HEK293 (cell line): ENCODE results near the gene PLA2G4B.

Experiments used
- CTCF ChIA-PET: fragments of 350-600 bp; formaldehyde crosslinking; extraction: SDS; loops from one replicate; lab custom pipeline; 2021; ENCODE audit warnings: antibody characterized with exemption; lab: Yijun Ruan, JAX
- POLR2A ChIA-PET: fragments of 300-600 bp; formaldehyde crosslinking; extraction: SDS; loops from one replicate; lab custom pipeline; 2020; ENCODE audit warnings: antibody characterized with exemption, inconsistent platforms; lab: Yijun Ruan, JAX
- H3K27ac ChIP-seq: fragments of 200-500 bp; sonication (Bioruptor generic); 2 replicates; pipeline ENCODE4 v1.5.1; 2014; ENCODE audit warnings: low read depth, low read length, control low read depth, inconsistent platforms; ENCODE audit errors: extremely low read depth
- H3K36me3 ChIP-seq, 2 experiments: fragments of 200-500 bp in 1 of 2; sonication (Bioruptor generic) in 1 of 2; 1 replicate in 1 of 2; 2 replicates in 1 of 2; pipeline ENCODE4 v1.5.1; 2014 to 2017; ENCODE audit warnings: inconsistent platforms in 2 of 2, low read length in 2 of 2; ENCODE audit not compliant: control insufficient read depth in 2 of 2, insufficient read depth in 1 of 2
- H3K4me1 ChIP-seq: fragments of 200-500 bp; sonication (Bioruptor generic); 2 replicates; pipeline ENCODE4 v1.5.1; 2014; ENCODE audit warnings: mild to moderate bottlenecking, low read length, inconsistent platforms; ENCODE audit not compliant: control insufficient read depth, insufficient read depth
- H3K4me3 ChIP-seq: 2 replicates; pipeline ENCODE4 v1.5.1; 2011; ENCODE audit warnings: low read depth, mild to moderate bottlenecking, control low read depth, low read length, moderate library complexity
- H3K9me3 ChIP-seq: fragments of 200-500 bp; sonication (Bioruptor generic); 2 replicates; pipeline ENCODE4 v1.5.1; 2014; ENCODE audit warnings: low read depth, low read length, inconsistent platforms; ENCODE audit not compliant: control insufficient read depth, insufficient read depth
- ELK4 ChIP-seq: IDR thresholded peaks from 2 replicates; pipeline ENCODE4 v1.6.1; 2011; ENCODE audit warnings: mild to moderate bottlenecking, low read depth, low read length, borderline replicate concordance
- PATZ1 ChIP-seq: fragments of 450-650 bp; formaldehyde crosslinking; IDR thresholded peaks from 2 replicates; pipeline ENCODE4 v1.5.1; 2016; ENCODE audit warnings: missing biosample characterization, missing genetic modification characterization
- PRDM4 ChIP-seq: fragments of 450-650 bp; formaldehyde crosslinking; IDR thresholded peaks from 2 replicates; pipeline ENCODE4 v1.5.1; 2017; ENCODE audit warnings: missing biosample characterization, missing genetic modification characterization
- PRDM6 ChIP-seq: fragments of 450-650 bp; formaldehyde crosslinking; IDR thresholded peaks from 2 replicates; pipeline ENCODE4 v1.5.1; 2017; ENCODE audit warnings: missing biosample characterization, missing genetic modification characterization
- ZBTB26 ChIP-seq: fragments of 450-650 bp; formaldehyde crosslinking; optimal IDR thresholded peaks from 2 replicates; pipeline ENCODE3; 2016; ENCODE audit warnings: missing biosample characterization, mild to moderate bottlenecking, missing genetic modification characterization
- ZNF24 ChIP-seq: fragments of 450-650 bp; formaldehyde crosslinking; IDR thresholded peaks from 2 replicates; pipeline ENCODE4 v1.5.1; 2016; ENCODE audit warnings: missing biosample characterization, missing genetic modification characterization
- ZNF530 ChIP-seq: fragments of 450-650 bp; formaldehyde crosslinking; IDR thresholded peaks from 2 replicates; pipeline ENCODE4 v1.5.1; 2016; ENCODE audit warnings: low read depth, missing biosample characterization, missing genetic modification characterization
- ZNF560 ChIP-seq: fragments of 450-650 bp; formaldehyde crosslinking; IDR thresholded peaks from 2 replicates; pipeline ENCODE4 v1.5.1; 2017; ENCODE audit warnings: missing biosample characterization, missing genetic modification characterization, borderline replicate concordance
- ZSCAN16 ChIP-seq: fragments of 450-650 bp; formaldehyde crosslinking; IDR thresholded peaks from 2 replicates; pipeline ENCODE4 v1.5.1; 2016; ENCODE audit warnings: missing biosample characterization, missing genetic modification characterization

PLA2G4B gene

GRCh38 chr15:41886741-41887140 is 48.1 kb downstream of the PLA2G4B start:
- Histone ChIP-seq H3K4me1 (no peaks in the 10 kb centered on the region), H3K4me3 (no peak overlapping the region), H3K27ac (no peak overlapping the region)
- POLR2A ChIA-PET: no interaction called here
- no peak for TF ChIP-seq PATZ1
- no peak for TF ChIP-seq ZNF530 (tag by site-specific recombination)
- no peak for TF ChIP-seq ZBTB26 (tag by site-specific recombination)
- TF ChIP-seq PRDM6 (tag by site-specific recombination): no peak
- no peak for TF ChIP-seq ELK4
- no peak for TF ChIP-seq ZNF24 (tag by site-specific recombination)
- TF ChIP-seq, all 188 proteins: peak for 0
- H3K36me3 ChIP-seq: no peaks in the 10 kb centered on the region
- H3K9me3 ChIP-seq: no peaks in the 10 kb centered on the region
- CTCF ChIA-PET: interaction anchor here (0.6 kb wide), 1 partner anchor 251 kb away, joined by 3 read pairs; no protein-coding TSS in a partner anchor

GRCh38 chr15:41887161-41887560 is 48.5 kb downstream of the PLA2G4B start:
- Histone ChIP-seq H3K4me3 (no peak overlapping the region), H3K9me3 (no peaks in the 10 kb centered on the region), H3K36me3 (no peaks in the 10 kb centered on the region), H3K27ac (no peak overlapping the region), H3K4me1 (no peaks in the 10 kb centered on the region)
- no peak for TF ChIP-seq PRDM4 (tag by site-specific recombination)
- POLR2A ChIA-PET: no interaction called here
- CTCF ChIA-PET: interaction anchor here (0.6 kb wide), 1 partner anchor 251 kb away, joined by 3 read pairs; no protein-coding TSS in a partner anchor

- no peak for TF ChIP-seq ZNF560 (tag by site-specific recombination)
- TF ChIP-seq ZSCAN16 (tag by site-specific recombination): no peak
- TF ChIP-seq, all 188 proteins: peak for 0
- CTCF ChIA-PET: no interaction called here
These were observed 49.2 kb downstream of the PLA2G4B start for GRCh38 chr15:41887893-41888292.

More at GRCh38 chr15:41887893-41888292, 49.2 kb downstream of the PLA2G4B start:
- Histone ChIP-seq H3K4me3 (no peak overlapping the region), H3K9me3 (no peaks in the 10 kb centered on the region), H3K36me3 (no peaks in the 10 kb centered on the region), H3K4me1 (no peaks in the 10 kb centered on the region), H3K27ac (no peak overlapping the region)
- POLR2A ChIA-PET: no interaction called here
